Activated CD8-positive, alpha-beta memory T cell treated with anti-CD3 and anti-CD28 coated beads, Interleukin-2, amount 50 U/mL, for 48 hours (primary cell): Measurements from ENCODE around the gene SCYL3.
"Not testable (repeated sequence)": the region's sequence is repeated elsewhere in the genome, so short reads cannot be mapped to it uniquely, and the experiment has no call there.

ENCODE experiments used
- DNase-seq: peaks from one replicate; pipeline ENCODE4 v3.0.0-alpha.2; 2020

The SCYL3 gene

DNA sequence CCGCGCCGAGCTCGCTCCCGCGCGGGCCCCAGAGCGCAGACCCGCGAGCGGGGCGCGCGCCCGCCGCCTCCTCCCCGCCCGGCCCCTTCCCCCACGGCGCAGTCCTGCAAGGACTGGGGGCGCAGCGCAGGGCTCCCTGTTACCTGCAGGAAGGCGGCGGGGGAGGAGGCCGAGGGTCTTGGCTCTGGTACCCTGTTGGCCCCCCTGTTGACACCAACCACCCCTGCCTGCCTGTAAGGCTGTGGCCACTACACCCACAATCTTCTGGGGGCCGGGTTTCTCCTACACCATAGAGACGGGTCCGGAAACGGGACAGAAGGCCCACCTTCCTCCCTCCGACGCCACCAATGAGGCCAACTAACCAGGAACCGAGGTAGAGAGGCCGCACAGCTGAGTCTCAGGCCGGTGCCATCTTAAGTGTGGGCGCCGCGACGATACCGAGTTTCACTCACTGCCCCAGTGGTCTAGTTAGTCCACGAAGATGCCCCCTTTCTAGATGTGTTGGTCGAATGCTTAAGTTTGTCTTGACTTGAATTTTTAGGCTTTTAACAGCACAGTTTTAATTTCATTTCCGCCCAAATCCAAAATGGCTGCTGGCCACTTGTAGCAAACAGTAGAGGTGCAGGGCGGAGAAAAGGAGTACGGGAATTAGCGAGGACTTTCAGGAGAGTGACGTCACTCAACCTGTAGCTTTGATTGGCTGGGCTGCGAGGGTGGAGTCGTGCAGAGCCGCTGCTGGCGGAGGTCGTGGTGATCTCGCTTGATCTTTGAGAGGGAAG is at the start of gene SCYL3:
TSS of gene SCYL3 (minus strand) at position 252 of the 779 bp plus-strand sequence. CDS start 5,056 bp downstream, outside the sequence.
- peak; percentile 91 for DNase-seq

GRCh38 chr1:169941982-169942830 is 48.5 kb upstream of the SCYL3 start:
- DNase-seq: no peak

DNA sequence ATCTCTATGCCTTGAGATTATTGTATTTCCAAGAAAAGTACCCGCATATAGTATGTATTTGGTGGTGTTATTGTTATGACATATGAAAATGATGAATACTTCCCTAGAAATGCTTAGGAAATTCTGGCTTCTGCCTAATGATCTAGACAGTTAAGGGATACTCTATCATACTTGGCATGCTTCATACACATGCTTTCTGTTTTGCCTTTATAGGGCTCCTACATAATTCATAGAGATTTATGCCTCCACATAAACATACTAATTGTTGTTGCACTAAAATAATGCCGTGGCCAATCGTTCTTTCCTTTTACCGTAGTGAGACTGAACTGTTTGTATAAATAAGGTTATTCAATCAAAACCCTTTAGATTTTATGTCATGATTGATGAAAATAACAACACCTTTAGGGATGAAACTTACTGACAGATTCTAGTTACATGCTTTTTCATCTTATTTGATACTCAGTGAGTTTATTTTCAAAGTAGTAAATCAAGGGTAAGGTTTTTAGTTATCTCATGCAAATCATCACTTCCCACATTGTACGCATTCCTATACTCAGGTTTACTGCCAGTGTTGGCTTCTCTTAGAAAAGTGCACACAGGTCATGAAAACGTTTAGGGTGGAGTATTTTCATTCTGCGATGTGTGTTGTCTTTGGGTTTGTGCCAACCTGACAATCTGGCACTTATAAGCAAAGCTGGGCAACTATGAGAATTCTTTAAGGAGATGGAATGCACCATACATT is 40.5 kb upstream of the SCYL3 start:
- DNase-seq: no peak

DNA sequence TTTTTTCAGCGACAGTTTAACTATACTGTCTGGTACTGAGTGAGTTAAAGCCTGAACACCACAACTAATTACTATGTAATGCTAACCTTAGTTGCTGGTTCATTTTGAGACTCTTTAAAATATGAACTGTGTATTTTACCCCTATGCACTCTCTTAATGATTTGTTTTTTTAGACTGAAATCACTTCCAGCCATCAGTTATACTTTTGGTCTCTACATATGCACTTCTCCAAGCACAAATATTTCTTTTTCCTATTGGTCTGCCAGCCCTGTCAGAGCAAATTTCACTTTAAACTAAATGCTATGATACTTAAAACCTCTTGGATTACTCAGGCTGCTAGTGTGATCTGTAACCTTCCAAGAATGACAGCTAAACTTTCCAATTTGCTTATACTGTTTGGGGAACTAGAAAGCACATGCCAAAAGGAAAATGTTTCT is 38.1 kb upstream of the SCYL3 start:
- no peak for DNase-seq

- no peak for DNase-seq
Measured at GRCh38 chr1:169929210-169929526, 35.5 kb upstream of the SCYL3 start.

DNA sequence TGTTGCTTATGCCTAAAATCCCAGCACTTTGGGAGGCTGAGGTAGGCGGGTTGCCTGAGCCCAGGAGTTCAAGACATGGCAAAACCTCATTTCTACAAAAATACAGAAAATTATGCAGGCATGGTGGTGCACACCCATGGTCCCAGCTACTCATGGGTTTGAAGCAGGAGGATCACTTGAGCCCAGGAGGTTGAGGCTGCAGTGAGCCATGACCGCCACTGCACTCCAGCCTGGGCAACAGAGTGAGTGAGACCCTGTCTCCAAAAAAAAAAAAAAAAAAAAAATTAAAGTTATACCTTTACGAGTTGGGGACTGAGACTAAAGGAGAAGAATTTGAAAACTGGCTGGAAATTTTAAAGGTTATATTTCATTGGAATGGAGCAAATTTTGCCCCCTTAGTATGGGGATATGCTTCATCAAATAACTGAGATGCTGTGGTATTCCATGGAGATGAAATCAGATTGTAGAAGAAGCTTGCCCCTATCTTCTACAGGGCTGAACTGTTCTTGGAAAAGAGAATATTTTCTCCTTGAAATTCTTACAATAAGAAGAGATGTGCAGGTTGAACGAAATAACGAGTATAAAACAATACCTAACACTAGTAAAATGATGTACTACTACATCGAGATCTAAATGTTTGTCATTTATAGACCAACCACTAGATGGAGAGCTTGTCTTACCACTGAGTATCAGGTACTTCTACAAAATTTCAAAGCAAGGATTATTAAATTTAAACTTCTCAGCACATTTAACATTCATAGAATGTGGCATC is 34.9 kb upstream of the SCYL3 start:
- no peak for DNase-seq

- no peak for DNase-seq
Measured at GRCh38 chr1:169925505-169926482, 32.1 kb upstream of the SCYL3 start.

GRCh38 chr1:169924829-169925228 is 31.1 kb upstream of the SCYL3 start:
- DNase-seq: no peak

DNA sequence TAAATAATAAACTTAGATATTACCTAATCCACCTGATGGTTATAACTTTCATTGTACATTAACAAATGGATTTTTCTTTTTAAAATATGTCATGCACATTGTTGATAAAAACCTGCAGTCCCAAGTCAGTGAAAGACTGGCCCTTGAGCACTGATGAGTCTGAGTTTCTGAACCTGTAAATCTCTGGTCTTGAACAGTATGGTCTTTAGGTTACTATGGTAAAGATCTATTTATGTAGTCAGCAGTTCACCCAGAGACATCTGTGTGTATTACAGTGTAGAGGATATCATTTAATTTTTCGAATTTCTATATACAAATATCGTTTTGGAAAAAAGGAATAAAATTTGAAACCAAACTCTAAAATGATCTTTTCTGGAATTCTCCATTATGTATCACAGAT is 30.4 kb upstream of the SCYL3 start:
- no peak for DNase-seq

- DNase-seq: no peak
Measured at GRCh38 chr1:169921080-169921479, 27.4 kb upstream of the SCYL3 start.

DNA sequence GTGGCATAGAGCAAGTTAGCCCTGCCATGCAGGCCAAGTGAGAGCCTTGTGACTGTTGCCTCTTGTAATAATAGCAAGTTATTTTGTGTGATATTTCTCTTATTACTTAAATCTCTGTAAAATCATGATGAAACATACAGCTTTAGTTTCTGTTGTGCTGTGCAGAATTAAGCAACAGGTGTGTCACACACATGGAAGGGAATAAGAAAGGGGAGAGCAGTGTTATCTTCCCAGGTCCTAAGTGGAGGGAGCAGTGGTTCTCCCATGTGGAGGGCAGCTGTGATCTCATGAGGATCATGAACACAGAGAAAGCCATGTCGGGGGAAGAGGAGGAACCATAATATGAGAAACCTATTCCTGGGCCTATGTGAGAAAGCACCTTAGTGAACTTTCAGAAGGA is 25.2 kb upstream of the SCYL3 start:
- DNase-seq: no peak

- DNase-seq: not testable (repeated sequence)
Measured at GRCh38 chr1:169918220-169918619, 24.5 kb upstream of the SCYL3 start.

DNA sequence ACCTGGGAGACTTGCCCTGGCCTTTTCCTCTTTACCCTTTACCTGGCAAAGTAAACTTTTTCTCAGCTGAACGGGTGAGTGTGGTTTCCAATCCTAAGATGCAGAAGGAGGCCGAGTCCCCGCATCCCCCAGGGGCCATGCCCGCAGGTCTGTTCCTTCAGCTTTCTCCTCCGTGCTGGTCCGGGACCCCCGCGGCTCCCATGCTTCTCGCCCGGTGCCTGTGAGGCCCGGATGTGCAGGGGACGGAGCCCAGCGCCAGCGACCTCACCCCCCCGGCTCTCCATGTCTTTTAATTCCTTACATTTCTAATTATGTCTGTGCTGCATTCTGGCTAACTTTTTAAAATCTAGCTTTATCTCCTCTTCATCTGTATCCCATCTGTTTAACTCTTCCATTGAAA is 21.5 kb upstream of the SCYL3 start:
- DNase-seq: no peak

DNA sequence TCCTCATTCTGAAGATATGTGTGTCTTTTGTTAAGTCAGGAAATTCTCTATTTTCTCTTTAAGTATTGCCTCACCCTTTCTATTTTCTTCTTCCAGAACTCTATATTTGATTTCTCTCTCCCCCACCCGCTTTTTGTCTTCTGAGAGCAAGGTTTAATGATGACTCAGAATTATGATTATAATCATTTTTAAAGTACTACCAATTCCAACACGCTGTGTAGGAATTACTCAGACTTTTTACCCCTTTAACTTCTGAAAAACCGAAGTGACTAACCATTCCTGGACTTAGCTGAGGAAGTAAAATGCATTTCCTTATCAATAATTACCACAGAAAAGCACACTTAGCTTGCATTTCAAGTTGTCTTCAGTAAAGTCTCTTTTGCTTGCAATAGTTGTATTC is 20.8 kb upstream of the SCYL3 start:
- DNase-seq: no peak

- DNase-seq: no peak
Measured at GRCh38 chr1:169909499-169909898, 15.8 kb upstream of the SCYL3 start.

GRCh38 chr1:169906938-169907337 is 13.2 kb upstream of the SCYL3 start:
- no peak for DNase-seq

- DNase-seq: no peak
Measured at GRCh38 chr1:169904834-169905233, 11.1 kb upstream of the SCYL3 start.

DNA sequence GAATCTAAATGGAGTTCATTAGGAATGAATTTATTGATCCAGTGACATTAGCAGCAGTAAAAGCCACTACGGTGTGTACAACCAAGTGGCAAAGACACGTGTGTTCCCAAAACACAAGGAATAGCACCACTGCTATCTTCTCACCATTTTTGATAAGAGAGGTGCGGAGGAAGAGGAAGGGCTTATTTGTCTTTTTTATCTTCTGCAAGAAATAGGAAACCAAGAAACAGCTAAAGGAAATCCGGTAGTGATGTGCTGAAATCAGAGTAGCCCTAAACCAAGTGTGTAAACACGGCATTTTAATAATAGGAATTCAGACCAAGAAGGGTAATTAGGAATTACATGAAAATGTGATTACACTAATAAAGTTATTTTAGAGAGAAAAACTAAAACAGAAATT is 9.1 kb upstream of the SCYL3 start:
- DNase-seq: no peak

- DNase-seq: no peak
Measured at GRCh38 chr1:169901115-169901514, 7.4 kb upstream of the SCYL3 start.

DNA sequence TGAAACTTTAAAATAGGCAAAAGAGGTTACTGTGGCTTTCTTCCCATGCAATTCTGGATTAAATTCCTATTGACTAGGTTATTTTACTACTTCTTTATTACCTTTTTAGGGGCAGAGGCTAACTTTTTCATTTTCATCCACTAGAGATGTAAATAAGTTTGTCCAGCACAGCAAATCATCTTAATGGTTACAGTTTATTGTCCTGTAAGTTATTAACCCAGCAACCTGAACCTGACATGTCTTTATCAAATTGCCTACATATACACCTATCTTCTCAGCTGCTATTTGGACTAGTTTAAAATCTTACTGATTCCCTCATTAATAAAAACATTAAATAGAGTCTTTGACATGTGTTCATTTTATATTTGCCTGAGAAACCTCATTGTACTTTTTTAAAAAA is 6.9 kb upstream of the SCYL3 start:
- no peak for DNase-seq

GRCh38 chr1:169899519-169900217 is 6.0 kb upstream of the SCYL3 start:
- DNase-seq: no peak
